HG02970 (cell line): ENCODE measurements around the gene OTOG.

Experiments
- ATAC-seq: cut with Tn5 transposase; IDR thresholded peaks from one replicate; pipeline ENCODE4 v1.9.1; 2021; ENCODE audit warnings: mild to moderate bottlenecking, moderate library complexity, moderate number of reproducible peaks; ENCODE audit not compliant: unreplicated experiment, low FRiP score

Gene OTOG

GRCh38 chr11:17642980-17643379, 95.9 kb downstream of the OTOG start:
- ATAC-seq = no peak

GRCh38 chr11:17643506-17644405, 96.7 kb downstream of the OTOG start:
- ATAC-seq = no peak

- no peak for ATAC-seq
These were observed 98.3 kb downstream of the OTOG start for GRCh38 chr11:17645190-17645970.

- no peak for ATAC-seq
These were observed 99.5 kb downstream of the OTOG start for GRCh38 chr11:17646451-17647145.

GRCh38 chr11:17648528-17648927, 101.5 kb downstream of the OTOG start:
- no peak for ATAC-seq

GRCh38 chr11:17649261-17649660, 102.2 kb downstream of the OTOG start:
- ATAC-seq = no peak

- no peak for ATAC-seq
These were observed 102.6 kb downstream of the OTOG start for GRCh38 chr11:17649696-17650095.

GRCh38 chr11:17650127-17650911, 103.3 kb downstream of the OTOG start:
- no peak for ATAC-seq

- ATAC-seq = no peak
These were observed 104.0 kb downstream of the OTOG start for GRCh38 chr11:17651061-17651460.

GRCh38 chr11:17651681-17652080, 104.6 kb downstream of the OTOG start:
- no peak for ATAC-seq

GRCh38 chr11:17652556-17652955, 105.5 kb downstream of the OTOG start:
- ATAC-seq = no peak

- no peak for ATAC-seq
These were observed 106.6 kb downstream of the OTOG start for GRCh38 chr11:17653611-17654010.

- ATAC-seq = no peak
These were observed 108.6 kb downstream of the OTOG start for GRCh38 chr11:17655682-17656081.

GRCh38 chr11:17658211-17658610, 111.2 kb downstream of the OTOG start:
- ATAC-seq = no peak

GRCh38 chr11:17668166-17668565, 121.1 kb downstream of the OTOG start:
- no peak for ATAC-seq

GRCh38 chr11:17672469-17672868, 125.4 kb downstream of the OTOG start:
- no peak for ATAC-seq

- no peak for ATAC-seq
These were observed 126.9 kb downstream of the OTOG start for GRCh38 chr11:17673951-17674350.

- no peak for ATAC-seq
These were observed 135.8 kb downstream of the OTOG start for GRCh38 chr11:17682848-17683247.

GRCh38 chr11:17683377-17684161, 136.5 kb downstream of the OTOG start:
- ATAC-seq = no peak
